ENCODE data around the gene ANKRD39.
A peak's percentile ranks its signal among the peaks of the same experiment; 100 is the strongest.
"Not testable (repeated sequence)": the region's sequence is repeated elsewhere in the genome, so short reads cannot be mapped to it uniquely, and the experiment has no call there.

The ANKRD39 gene

GRCh38 chr2:96870626-96871255 lies 12.9 kb upstream of the ANKRD39 start:
- peak; percentile 63 for DNase-seq (ENCODE audit: low spot score)

GRCh38 chr2:96869822-96870625 lies 12.2 kb upstream of the ANKRD39 start, which contains the start of gene SEMA4C:
Gene SEMA4C (minus strand): TSS chr2:96870080. CDS start chr2:96867886, 2,194 bp downstream.
- peak; percentile 40 for DNase-seq (ENCODE audit: low spot score)

GRCh38 chr2:96869281-96869821 lies 11.5 kb upstream of the ANKRD39 start:
- no peak for DNase-seq (ENCODE audit: low spot score)

GRCh38 chr2:96868555-96869280 lies 10.9 kb upstream of the ANKRD39 start:
- peak; percentile 47 for DNase-seq (ENCODE audit: low spot score)

GRCh38 chr2:96867756-96868554 lies 10.1 kb upstream of the ANKRD39 start:
- DNase-seq (ENCODE audit: low spot score), result no peak

GRCh38 chr2:96866986-96867755 lies 9.4 kb upstream of the ANKRD39 start:
- no peak for DNase-seq (ENCODE audit: low spot score)

- DNase-seq (ENCODE audit: low spot score), result no peak
These were observed 8.8 kb upstream of the ANKRD39 start for GRCh38 chr2:96866586-96866985.

- no peak for DNase-seq (ENCODE audit: low spot score)
These were observed 8.3 kb upstream of the ANKRD39 start for GRCh38 chr2:96866149-96866548.

GRCh38 chr2:96865654-96866053 lies 7.8 kb upstream of the ANKRD39 start:
- no peak for DNase-seq (ENCODE audit: low spot score)

- DNase-seq (ENCODE audit: low spot score), result no peak
These were observed 6.7 kb upstream of the ANKRD39 start for GRCh38 chr2:96864343-96865091.

- DNase-seq (ENCODE audit: low spot score), result no peak
These were observed 5.9 kb upstream of the ANKRD39 start for GRCh38 chr2:96863575-96864342.

GRCh38 chr2:96863056-96863455 lies 5.2 kb upstream of the ANKRD39 start:
- DNase-seq (ENCODE audit: low spot score), result not testable (repeated sequence)

- DNase-seq (ENCODE audit: low spot score), result no peak
These were observed 3.3 kb upstream of the ANKRD39 start for GRCh38 chr2:96861074-96861473.

- DNase-seq (ENCODE audit: low spot score), result peak; percentile 21
These were observed 2.5 kb upstream of the ANKRD39 start for GRCh38 chr2:96860065-96861029.

- no peak for DNase-seq (ENCODE audit: low spot score)
These were observed 1.9 kb upstream of the ANKRD39 start for GRCh38 chr2:96859681-96860064.

- no peak for DNase-seq (ENCODE audit: low spot score)
These were observed 1.4 kb upstream of the ANKRD39 start for GRCh38 chr2:96859099-96859649.

- DNase-seq (ENCODE audit: low spot score), result peak; percentile 29
These were observed 795 bp downstream of the ANKRD39 start for GRCh38 chr2:96856776-96857666.
